Uterus (tissue), 4 donors: ENCODE data around the gene SHTN1. TPM values are rescaled to one million over a fixed set of nuclear protein-coding genes. Genes with fewer than 3 reads are reported as not detected.

ENCODE experiments used
- DNase-seq, 2 donors: peaks; one replicate each; pipeline ENCODE4 v3.0.0-alpha.2; 2019 to 2020
- H3K27ac ChIP-seq, 2 donors: fragments of 200-600 bp; sonication (generic); 1 replicate in 1 of 2; 2 replicates in 1 of 2; pipeline ENCODE4 v1.5.1; 2016 to 2018
- H3K27me3 ChIP-seq, 2 donors: fragments of 200-600 bp; sonication (generic); one replicate each; pipeline ENCODE4 v1.5.1; 2018 to 2019; ENCODE audit warnings: control low read depth in 1 of 2
- H3K36me3 ChIP-seq, 2 donors: fragments of 200-600 bp; sonication (generic); one replicate each; pipeline ENCODE4 v1.5.1; 2019; ENCODE audit warnings: control low read depth in 1 of 2
- H3K4me1 ChIP-seq, 2 donors: fragments of 200-600 bp; sonication (generic); one replicate each; pipeline ENCODE4 v1.5.1; 2018 to 2019; ENCODE audit warnings: control low read depth in 1 of 2
- H3K4me3 ChIP-seq, 2 donors: fragments of 200-600 bp; sonication (generic); 1 replicate in 1 of 2; 2 replicates in 1 of 2; pipeline ENCODE4 v1.5.1; 2018 to 2019; ENCODE audit warnings: mild to moderate bottlenecking in 1 of 2
- H3K9me3 ChIP-seq, 2 donors: fragments of 200-600 bp; sonication (generic); one replicate each; pipeline ENCODE4 v1.5.1; 2019; ENCODE audit warnings: control low read depth in 1 of 2
- CTCF ChIP-seq, 4 experiments: fragments of 200-600 bp in 2 of 4; fragments of 450-650 bp in 2 of 4; sonication (generic) in 2 of 4; IDR thresholded peaks; one replicate each; pipeline ENCODE4 v1.5.1; 2016 to 2019; ENCODE audit warnings: antibody characterized with exemption in 4 of 4, mild to moderate bottlenecking in 2 of 4, moderate library complexity in 1 of 4
- POLR2A ChIP-seq, 2 donors: fragments of 450-650 bp; IDR thresholded peaks; one replicate each; pipeline ENCODE4 v1.6.1; 2016; ENCODE audit warnings: antibody characterized with exemption in 2 of 2, mild to moderate bottlenecking in 1 of 2, moderate library complexity in 1 of 2
- intact Hi-C: fragments of 100-400 bp; cut with DNase I; formaldehyde crosslinking; loops from one replicate; pipeline ENCODE4 v1.15.1; 2023; ENCODE audit warnings: low total_unique reads
- total RNA-seq, 4 donors: library from RNA; depleted of rRNA in 3 of 4; stranded (reverse); fragments of >200 nt in 3 of 4; gene quantifications; one replicate each; pipeline versions ENCODE4 v1.1.0 to v1.2.4, GENCODE V29; 2014 to 2023
- donor health status: DM: yes; HTN: yes; CAD: no.

Gene SHTN1
- total RNA-seq, 4 donors from 2014 or later = 4.9 to 19.6 (median 7.3) TPM

- Histone ChIP-seq H3K9me3 (no peaks in the 10 kb centered on the region), H3K36me3 (no peaks in the 10 kb centered on the region), H3K27me3 (no peaks in the 10 kb centered on the region), H3K4me1 (no peaks in the 10 kb centered on the region), H3K27ac (no peak overlapping the region), H3K4me3 (no peak overlapping the region)
- intact Hi-C loops = no loop called here
- TF ChIP-seq POLR2A (IDR thresholded peaks at IDR 0.05) (no peak), CTCF (IDR thresholded peaks at IDR 0.05) (no peak)
- no peak for DNase-seq
These were observed 16.7 kb downstream of the SHTN1 start for GRCh38 chr10:116988311-116988710.

- H3K9me3 ChIP-seq = no peaks in the 10 kb centered on the region
- H3K4me1 ChIP-seq = no peaks in the 10 kb centered on the region
- H3K36me3 ChIP-seq = no peaks in the 10 kb centered on the region
- TF ChIP-seq CTCF (IDR thresholded peaks at IDR 0.05) = no peak
- no peak for TF ChIP-seq POLR2A (IDR thresholded peaks at IDR 0.05)
- no peaks in the 10 kb centered on the region for H3K27me3 ChIP-seq
- intact Hi-C loops = no loop called here
- no peak overlapping the region for H3K27ac ChIP-seq
- H3K4me3 ChIP-seq = no peak overlapping the region
- no peak for DNase-seq
These were observed 19.4 kb downstream of the SHTN1 start for GRCh38 chr10:116985611-116986010.

GRCh38 chr10:116984202-116984990 lies 20.6 kb downstream of the SHTN1 start:
- Histone ChIP-seq H3K4me1 (no peaks in the 10 kb centered on the region), H3K9me3 (no peaks in the 10 kb centered on the region), H3K27ac (no peak overlapping the region), H3K36me3 (no peaks in the 10 kb centered on the region), H3K4me3 (no peak overlapping the region), H3K27me3 (no peaks in the 10 kb centered on the region)
- no peak for TF ChIP-seq CTCF (IDR thresholded peaks at IDR 0.05)
- TF ChIP-seq POLR2A (IDR thresholded peaks at IDR 0.05) = no peak
- DNase-seq = no peak
- intact Hi-C loops = no loop called here

DNA sequence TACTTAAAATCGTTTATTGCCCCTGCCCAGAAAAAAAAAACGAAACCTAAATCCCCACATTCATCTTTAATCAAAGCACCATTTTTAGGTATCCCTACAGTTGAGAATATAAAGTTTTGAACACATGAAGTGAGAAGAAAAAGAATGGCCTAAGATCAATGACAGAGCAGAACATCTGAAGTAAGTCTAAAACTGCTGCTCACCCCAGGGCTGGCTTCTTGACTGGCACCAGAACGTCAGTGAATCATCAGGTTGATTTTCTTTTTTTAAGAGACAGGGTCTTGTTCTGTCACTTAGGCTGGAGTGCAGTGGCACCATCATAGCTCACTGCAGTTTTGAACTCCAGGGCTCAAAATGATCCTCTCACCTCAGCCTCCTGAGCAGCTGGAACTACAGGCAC lies 24.9 kb downstream of the SHTN1 start:
- Histone ChIP-seq H3K4me1 (no peaks in the 10 kb centered on the region), H3K27ac (no peak overlapping the region), H3K36me3 (no peaks in the 10 kb centered on the region), H3K4me3 (no peak overlapping the region), H3K9me3 (no peaks in the 10 kb centered on the region), H3K27me3 (no peaks in the 10 kb centered on the region)
- no peak for DNase-seq
- intact Hi-C loops = no loop called here
- TF ChIP-seq POLR2A (IDR thresholded peaks at IDR 0.05) (no peak), CTCF (IDR thresholded peaks at IDR 0.05) (no peak)

GRCh38 chr10:116978901-116979300 lies 26.1 kb downstream of the SHTN1 start:
- Histone ChIP-seq H3K27ac (no peak overlapping the region), H3K4me1 (no peaks in the 10 kb centered on the region), H3K36me3 (no peaks in the 10 kb centered on the region), H3K27me3 (no peaks in the 10 kb centered on the region), H3K4me3 (no peak overlapping the region), H3K9me3 (no peaks in the 10 kb centered on the region)
- TF ChIP-seq POLR2A (IDR thresholded peaks at IDR 0.05) = no peak
- no peak for TF ChIP-seq CTCF (IDR thresholded peaks at IDR 0.05)
- no peak for DNase-seq
- intact Hi-C loops = no loop called here
